Gastrocnemius medialis (tissue), 4 donors: ENCODE measurements around the gene PARP15. TPM values are rescaled to one million over a fixed set of nuclear protein-coding genes. Genes with fewer than 3 reads are reported as not detected.

Experiments used
- ATAC-seq, 2 donors: fragments of 150-250 bp; one replicate each; pipeline ENCODE4 v1.9.1; 2016
- DNase-seq, 2 donors: peaks; one replicate each; pipeline ENCODE4 v3.0.0-alpha.2; 2019
- H3K27ac ChIP-seq, 4 donors: fragments of 200-600 bp; sonication (generic); 1 replicate in 1 of 4; 2 replicates in 3 of 4; pipeline ENCODE4 v1.5.1; 2016 to 2018; ENCODE audit warnings: mild to moderate bottlenecking in 2 of 4, moderate library complexity in 1 of 4
- H3K27me3 ChIP-seq, 3 donors: fragments of 200-600 bp; sonication (generic) in 2 of 3; 1 replicate in 1 of 3; 2 replicates in 2 of 3; pipeline versions ENCODE4 v1.5.1 to v1.6.0; 2016 to 2019; ENCODE audit warnings: mild to moderate bottlenecking in 1 of 3, moderate library complexity in 1 of 3
- H3K36me3 ChIP-seq, 2 donors: fragments of 200-600 bp; sonication (generic) in 1 of 2; one replicate each; pipeline ENCODE4 v1.5.1; 2017 to 2018
- H3K4me1 ChIP-seq, 2 donors: fragments of 200-600 bp; sonication (generic) in 1 of 2; one replicate each; pipeline ENCODE4 v1.5.1; 2016 to 2017; ENCODE audit warnings: mild to moderate bottlenecking in 2 of 2
- H3K4me3 ChIP-seq, 4 donors: fragments of 200-600 bp; sonication (generic) in 3 of 4; 1 replicate in 1 of 4; 2 replicates in 3 of 4; pipeline ENCODE4 v1.5.1; 2016 to 2019; ENCODE audit warnings: mild to moderate bottlenecking in 2 of 4
- H3K9me3 ChIP-seq, 3 donors: fragments of 200-600 bp; sonication (generic) in 2 of 3; 1 replicate in 1 of 3; 2 replicates in 2 of 3; pipeline ENCODE4 v1.5.1; 2016 to 2019
- POLR2A ChIP-seq, 2 donors: fragments of 450-650 bp; IDR thresholded peaks; one replicate each; pipeline ENCODE4 v1.6.1; 2017; ENCODE audit warnings: antibody characterized with exemption in 2 of 2, mild to moderate bottlenecking in 2 of 2, moderate library complexity in 2 of 2
- in situ Hi-C, 4 donors: fragments of 200-750 bp; cut with MboI; loops; one replicate each; pipeline versions ENCODE4 v1.15.0 to v1.8.0; 2017; ENCODE audit warnings: low sequenced_read_pairs in 4 of 4
- intact Hi-C: fragments of 100-400 bp; cut with DNase I; formaldehyde crosslinking; loops from one replicate; pipeline ENCODE4 v1.15.1; 2023; ENCODE audit warnings: low total_unique reads
- total RNA-seq, 4 donors: library from RNA; depleted of rRNA; stranded (reverse); fragments of >200 nt; gene quantifications; one replicate each; pipeline versions ENCODE4 v1.1.0 to v1.2.3, GENCODE V29; 2016
- TF ChIP-seq, protein P1 (sequence below), 5 experiments: fragments of 450-650 bp in 3 of 5; fragments of 200-600 bp in 2 of 5; sonication (generic) in 2 of 5; IDR thresholded peaks in 4 of 5; conservative IDR thresholded peaks in 1 of 5; 1 replicate in 4 of 5; 2 replicates in 1 of 5; pipeline ENCODE4 v1.5.1; 2016 to 2019; ENCODE audit warnings: antibody characterized with exemption in 5 of 5, mild to moderate bottlenecking in 3 of 5, moderate library complexity in 3 of 5

The PARP15 gene
- total RNA-seq, 4 donors from 2014 or later = 0.16 to 0.51 TPM; not detected in 2

DNA sequence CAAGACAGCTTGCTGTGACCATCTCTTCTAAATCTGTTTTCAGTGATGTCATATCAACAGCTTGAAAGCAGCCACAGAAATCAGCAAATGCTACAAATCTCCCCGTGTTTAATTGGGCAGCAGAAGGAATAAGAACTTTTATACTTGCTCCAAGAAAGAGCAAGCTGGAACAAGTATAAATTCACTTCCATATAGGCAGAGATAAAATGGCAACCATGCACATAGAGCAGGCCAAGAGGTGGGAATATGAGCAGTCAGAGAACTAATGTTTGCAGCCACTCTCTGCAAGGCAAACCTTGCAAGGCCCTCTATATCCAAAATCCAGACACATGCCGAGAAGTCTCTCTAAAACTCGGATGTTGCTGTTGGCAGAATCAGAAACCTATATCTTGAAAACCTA, 29.4 kb upstream of the PARP15 start:
- H3K4me1 ChIP-seq = no peaks in the 10 kb centered on the region
- no peaks in the 10 kb centered on the region for H3K9me3 ChIP-seq
- peaks cover 2 to 40% of the 10 kb centered on the region in 2 donors for H3K36me3 ChIP-seq
- in situ Hi-C loops = no loop called here
- ATAC-seq (no peak), DNase-seq (no peak)
- TF ChIP-seq POLR2A (IDR thresholded peaks at IDR 0.05) = no peak
- no peaks in the 10 kb centered on the region for H3K27me3 ChIP-seq
- H3K4me3 ChIP-seq = no peak overlapping the region
- intact Hi-C loops = no loop called here
- no peak overlapping the region for H3K27ac ChIP-seq

DNA sequence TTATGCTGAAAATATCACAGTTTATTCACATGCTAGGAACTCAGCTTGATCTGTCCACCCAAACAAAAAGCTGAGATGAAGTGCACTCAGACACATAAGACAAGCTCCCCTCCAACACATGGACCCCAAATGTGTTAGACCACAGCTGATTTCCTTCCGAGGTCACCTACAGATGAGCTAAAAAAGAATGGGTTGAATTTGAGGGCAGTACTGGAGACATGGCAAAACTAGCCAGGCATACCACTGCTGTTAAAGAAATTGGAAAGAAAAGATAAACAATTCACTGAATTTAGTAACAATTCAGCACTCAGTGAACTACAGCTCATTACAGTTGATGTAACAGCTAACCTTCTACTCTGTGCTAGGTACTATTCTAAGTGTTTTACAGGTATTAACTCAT, 28.8 kb upstream of the PARP15 start:
- intact Hi-C loops = no loop called here
- TF ChIP-seq, protein P1, sequence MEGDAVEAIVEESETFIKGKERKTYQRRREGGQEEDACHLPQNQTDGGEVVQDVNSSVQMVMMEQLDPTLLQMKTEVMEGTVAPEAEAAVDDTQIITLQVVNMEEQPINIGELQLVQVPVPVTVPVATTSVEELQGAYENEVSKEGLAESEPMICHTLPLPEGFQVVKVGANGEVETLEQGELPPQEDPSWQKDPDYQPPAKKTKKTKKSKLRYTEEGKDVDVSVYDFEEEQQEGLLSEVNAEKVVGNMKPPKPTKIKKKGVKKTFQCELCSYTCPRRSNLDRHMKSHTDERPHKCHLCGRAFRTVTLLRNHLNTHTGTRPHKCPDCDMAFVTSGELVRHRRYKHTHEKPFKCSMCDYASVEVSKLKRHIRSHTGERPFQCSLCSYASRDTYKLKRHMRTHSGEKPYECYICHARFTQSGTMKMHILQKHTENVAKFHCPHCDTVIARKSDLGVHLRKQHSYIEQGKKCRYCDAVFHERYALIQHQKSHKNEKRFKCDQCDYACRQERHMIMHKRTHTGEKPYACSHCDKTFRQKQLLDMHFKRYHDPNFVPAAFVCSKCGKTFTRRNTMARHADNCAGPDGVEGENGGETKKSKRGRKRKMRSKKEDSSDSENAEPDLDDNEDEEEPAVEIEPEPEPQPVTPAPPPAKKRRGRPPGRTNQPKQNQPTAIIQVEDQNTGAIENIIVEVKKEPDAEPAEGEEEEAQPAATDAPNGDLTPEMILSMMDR (IDR thresholded peaks at IDR 0.05 in 4 of 5, conservative IDR thresholded peaks at IDR 0.05 in 1 of 5) = no peak
- no peak for TF ChIP-seq POLR2A (IDR thresholded peaks at IDR 0.05)

DNA sequence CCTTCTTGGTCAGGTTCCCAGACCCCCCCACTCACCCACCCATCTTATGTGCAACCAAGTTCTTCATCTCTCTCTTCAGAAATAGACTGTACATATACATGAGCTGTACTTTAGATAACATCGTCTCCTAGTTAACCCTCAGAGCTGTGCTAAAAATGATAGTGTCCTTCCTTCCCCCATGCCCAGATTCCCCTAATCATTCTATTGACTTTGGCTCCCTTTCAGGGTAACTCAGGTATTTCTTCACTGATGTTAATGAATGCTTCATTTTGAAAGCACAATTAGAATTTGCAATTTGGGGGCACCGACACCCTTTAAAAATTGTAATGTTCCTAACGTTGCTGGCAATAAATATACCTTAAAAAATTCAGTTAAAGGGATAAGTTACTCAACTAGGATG, 24.3 kb upstream of the PARP15 start:
- DNase-seq (no peak), ATAC-seq (no peak)
- no peaks in the 10 kb centered on the region for H3K4me1 ChIP-seq
- peaks cover 2 to 42% of the 10 kb centered on the region in 2 donors for H3K36me3 ChIP-seq
- no peaks in the 10 kb centered on the region for H3K27me3 ChIP-seq
- H3K27ac ChIP-seq = no peak overlapping the region
- H3K9me3 ChIP-seq = no peaks in the 10 kb centered on the region
- no peak overlapping the region for H3K4me3 ChIP-seq
- in situ Hi-C loops = loop anchor here in 1 of 4 donors (25.0 kb wide), 1 partner anchor 134 kb away; the partner anchor contains the start of gene PARP14
- intact Hi-C loops = no loop called here
- TF ChIP-seq POLR2A (IDR thresholded peaks at IDR 0.05) = no peak

More for the DNA sequence above, 28.8 kb upstream of the PARP15 start:
- in situ Hi-C loops = no loop called here
- DNase-seq (no peak), ATAC-seq (no peak)
- Histone ChIP-seq H3K27me3 (no peaks in the 10 kb centered on the region), H3K4me1 (no peaks in the 10 kb centered on the region), H3K9me3 (no peaks in the 10 kb centered on the region), H3K27ac (no peak overlapping the region), H3K36me3 (peaks cover 2 to 39% of the 10 kb centered on the region in 2 donors), H3K4me3 (no peak overlapping the region)

DNA sequence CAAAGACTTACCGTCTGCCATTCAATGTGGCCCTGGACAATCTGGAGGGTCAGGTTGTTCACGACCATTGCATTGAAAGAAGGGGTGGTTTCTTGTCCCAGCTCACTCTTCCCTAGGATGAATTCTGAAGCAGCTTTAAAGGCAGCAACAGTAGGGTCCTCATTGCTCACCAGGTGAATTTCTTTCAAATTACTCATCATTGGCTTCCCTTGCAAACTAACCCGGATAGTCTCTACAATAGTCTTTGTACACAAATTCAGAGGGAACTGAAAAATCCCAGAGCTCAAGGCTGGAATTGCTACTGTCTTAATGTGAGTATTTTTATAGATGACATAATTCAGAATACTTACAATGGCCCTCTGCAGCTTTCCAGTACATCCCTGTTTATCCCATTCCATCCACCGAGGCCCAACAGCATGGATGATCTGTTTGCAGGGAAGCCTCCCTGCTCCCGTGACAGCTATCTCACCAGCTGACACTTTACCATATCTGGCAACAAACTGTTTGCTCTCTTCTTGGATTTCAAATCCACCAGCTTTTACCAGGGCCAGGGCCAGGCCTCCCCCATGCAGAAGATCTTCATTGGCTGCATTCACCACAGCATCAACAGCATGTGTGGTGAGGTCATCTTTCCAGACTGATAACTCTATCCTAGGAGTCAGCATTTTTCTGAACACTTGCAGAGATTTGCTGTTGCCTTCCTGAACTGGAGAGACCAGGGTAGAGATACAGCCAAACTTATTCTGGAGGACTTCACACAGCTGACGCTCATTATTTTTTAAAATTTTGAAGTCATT, 22.0 kb upstream of the PARP15 start:
- ATAC-seq (no peak), DNase-seq (no peak)
- Histone ChIP-seq H3K36me3 (peaks cover 2 to 37% of the 10 kb centered on the region in 2 donors), H3K4me1 (no peaks in the 10 kb centered on the region), H3K27me3 (no peaks in the 10 kb centered on the region), H3K9me3 (no peaks in the 10 kb centered on the region), H3K4me3 (no peak overlapping the region), H3K27ac (no peak overlapping the region)
- intact Hi-C loops (no loop called here), in situ Hi-C loops (loop anchor here (5.0 to 25.0 kb wide), 2 partner anchors 122 to 132 kb away; partner anchors contain the start of gene PARP14 (in 1 of the 4))
- no peak for TF ChIP-seq POLR2A (IDR thresholded peaks at IDR 0.05)
- TF ChIP-seq, protein P1 (IDR thresholded peaks at IDR 0.05 in 4 of 5, conservative IDR thresholded peaks at IDR 0.05 in 1 of 5) = no peak

DNA sequence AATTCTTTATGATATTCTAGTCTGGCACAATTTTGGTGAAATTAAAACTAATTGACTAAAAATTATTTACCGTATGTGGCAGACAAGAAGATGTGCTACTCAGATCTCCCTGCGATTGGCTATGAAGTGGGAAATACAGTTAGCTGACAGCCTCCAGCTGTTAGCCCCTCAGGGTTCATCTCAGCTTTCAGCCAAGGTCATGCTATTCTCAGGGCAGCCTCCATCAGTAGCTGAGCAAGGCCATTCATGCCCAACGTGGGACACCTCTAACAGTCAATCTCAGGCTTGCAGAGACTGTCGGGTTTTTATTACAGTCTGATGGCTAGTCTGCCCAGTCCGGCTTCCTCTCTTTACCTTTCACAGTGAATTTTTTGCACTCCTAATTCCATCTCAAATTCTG, 20.1 kb upstream of the PARP15 start:
- peaks cover 4 to 10% of the 10 kb centered on the region in 2 donors for H3K4me1 ChIP-seq
- intact Hi-C loops (no loop called here), in situ Hi-C loops (loop anchor here (5.0 to 25.0 kb wide), 2 partner anchors 120 to 130 kb away; partner anchors contain the start of gene PARP14 (in 1 of the 4))
- peaks cover 0 to 37% of the 10 kb centered on the region in 2 donors for H3K36me3 ChIP-seq
- H3K9me3 ChIP-seq = no peaks in the 10 kb centered on the region
- no peak overlapping the region for H3K4me3 ChIP-seq
- TF ChIP-seq, protein P1 (IDR thresholded peaks at IDR 0.05 in 4 of 5, conservative IDR thresholded peaks at IDR 0.05 in 1 of 5) = no peak
- H3K27ac ChIP-seq = no peak overlapping the region
- H3K27me3 ChIP-seq = no peaks in the 10 kb centered on the region
- ATAC-seq (no peak), DNase-seq (no peak)
